WERI-Rb-1 (cell line): Measurements from ENCODE around the gene BCAR3.

ENCODE experiments used
- DNase-seq: peaks from one replicate; pipeline ENCODE4 v3.0.0-alpha.2; 2020
- H3K27ac ChIP-seq: fragments of 250-450 bp; sonication (Bioruptor Pico); 2 replicates; pipeline ENCODE4 v1.5.1; 2020; ENCODE audit warnings: mild to moderate bottlenecking, moderate library complexity
- H3K27me3 ChIP-seq: fragments of 250-450 bp; sonication (Bioruptor Pico); 2 replicates; pipeline ENCODE4 v1.5.1; 2021; ENCODE audit warnings: mild to moderate bottlenecking, low read depth, moderate library complexity; ENCODE audit not compliant: insufficient read depth, severe bottlenecking
- H3K36me3 ChIP-seq: fragments of 250-450 bp; sonication (Bioruptor Pico); 2 replicates; pipeline ENCODE4 v1.5.1; 2020; ENCODE audit warnings: mild to moderate bottlenecking, moderate library complexity
- H3K4me3 ChIP-seq: 2 replicates; pipeline ENCODE4 v1.5.1; 2011; ENCODE audit warnings: low read depth, mild to moderate bottlenecking, control low read depth, low read length
- H3K9me3 ChIP-seq: fragments of 250-450 bp; sonication (Bioruptor Pico); 2 replicates; pipeline ENCODE4 v1.5.1; 2021; ENCODE audit warnings: mild to moderate bottlenecking, moderate library complexity; ENCODE audit not compliant: severe bottlenecking
- TF ChIP-seq, protein P1 (sequence below): IDR thresholded peaks from 2 replicates; pipeline ENCODE4 v1.5.1; 2011; ENCODE audit warnings: low read depth, mild to moderate bottlenecking, control low read depth, inconsistent platforms, low read length

BCAR3 gene

DNA sequence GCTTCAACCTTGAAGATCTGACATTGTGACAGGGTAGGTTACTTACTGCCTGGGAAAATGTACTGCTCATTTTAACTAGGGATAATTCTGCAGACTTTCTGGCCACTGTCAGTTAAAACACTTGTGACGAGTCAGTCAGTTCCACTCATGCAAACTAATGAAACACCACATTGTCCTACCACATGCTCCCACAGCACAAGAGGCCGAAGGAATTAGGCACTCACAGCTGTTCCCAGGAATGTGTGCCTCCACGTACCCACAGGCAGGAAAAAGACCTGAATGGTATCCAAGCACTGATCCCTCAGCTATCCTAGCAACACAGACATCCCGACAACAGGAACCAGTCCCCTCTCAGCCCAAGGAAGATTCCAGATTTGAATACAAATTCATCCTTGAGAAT, 12.3 kb downstream of the BCAR3 start:
- no peaks in the 10 kb centered on the region for H3K36me3 ChIP-seq
- H3K27ac ChIP-seq = no peak overlapping the region
- TF ChIP-seq, protein P1, sequence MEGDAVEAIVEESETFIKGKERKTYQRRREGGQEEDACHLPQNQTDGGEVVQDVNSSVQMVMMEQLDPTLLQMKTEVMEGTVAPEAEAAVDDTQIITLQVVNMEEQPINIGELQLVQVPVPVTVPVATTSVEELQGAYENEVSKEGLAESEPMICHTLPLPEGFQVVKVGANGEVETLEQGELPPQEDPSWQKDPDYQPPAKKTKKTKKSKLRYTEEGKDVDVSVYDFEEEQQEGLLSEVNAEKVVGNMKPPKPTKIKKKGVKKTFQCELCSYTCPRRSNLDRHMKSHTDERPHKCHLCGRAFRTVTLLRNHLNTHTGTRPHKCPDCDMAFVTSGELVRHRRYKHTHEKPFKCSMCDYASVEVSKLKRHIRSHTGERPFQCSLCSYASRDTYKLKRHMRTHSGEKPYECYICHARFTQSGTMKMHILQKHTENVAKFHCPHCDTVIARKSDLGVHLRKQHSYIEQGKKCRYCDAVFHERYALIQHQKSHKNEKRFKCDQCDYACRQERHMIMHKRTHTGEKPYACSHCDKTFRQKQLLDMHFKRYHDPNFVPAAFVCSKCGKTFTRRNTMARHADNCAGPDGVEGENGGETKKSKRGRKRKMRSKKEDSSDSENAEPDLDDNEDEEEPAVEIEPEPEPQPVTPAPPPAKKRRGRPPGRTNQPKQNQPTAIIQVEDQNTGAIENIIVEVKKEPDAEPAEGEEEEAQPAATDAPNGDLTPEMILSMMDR = no peak
- no peaks in the 10 kb centered on the region for H3K27me3 ChIP-seq
- H3K4me3 ChIP-seq = no peak overlapping the region
- H3K9me3 ChIP-seq = no peaks in the 10 kb centered on the region
- DNase-seq = no peak

DNA sequence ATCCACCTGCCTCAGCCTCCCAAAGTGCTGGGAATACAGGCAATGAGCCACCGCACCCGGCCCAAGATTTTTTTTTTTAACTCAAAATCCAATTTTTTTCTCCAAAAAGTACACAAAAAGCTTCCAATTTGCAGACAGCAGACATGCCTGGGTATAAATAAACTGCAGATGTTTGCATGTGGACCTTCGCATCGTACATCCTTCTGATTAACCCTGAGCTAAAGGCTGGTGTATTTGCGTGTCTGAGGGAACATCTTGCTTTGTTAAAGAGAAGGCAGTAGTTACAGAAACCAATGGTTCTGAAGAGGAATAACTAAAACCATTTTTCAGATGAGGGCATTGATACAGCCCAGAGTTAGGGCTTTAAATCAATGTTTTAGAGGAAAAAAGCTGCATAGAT, 12.7 kb downstream of the BCAR3 start:
- H3K36me3 ChIP-seq = no peaks in the 10 kb centered on the region

DNA sequence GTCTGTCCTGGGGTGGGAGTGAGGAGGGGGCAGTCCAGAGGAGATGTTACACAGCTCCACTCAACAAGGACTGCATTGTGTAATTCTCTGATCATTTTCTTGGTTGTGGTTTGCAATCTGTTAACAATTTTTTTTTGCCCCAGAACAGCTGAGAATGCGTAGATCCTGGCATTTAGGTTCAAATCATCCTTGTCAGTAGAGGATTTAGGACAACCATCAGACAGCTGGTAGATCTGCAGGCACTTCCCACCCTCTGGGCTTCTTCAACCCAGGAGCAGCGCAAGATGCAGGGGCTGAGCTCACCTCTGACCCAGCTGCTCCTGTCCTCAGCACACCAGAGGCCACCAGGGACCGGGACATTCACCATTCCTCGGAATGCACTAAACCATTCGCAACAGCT, 13.5 kb downstream of the BCAR3 start:
- H3K4me3 ChIP-seq = no peak overlapping the region
- no peak overlapping the region for H3K27ac ChIP-seq
- no peaks in the 10 kb centered on the region for H3K36me3 ChIP-seq
- H3K27me3 ChIP-seq = no peaks in the 10 kb centered on the region
- TF ChIP-seq, protein P1 = no peak
- no peaks in the 10 kb centered on the region for H3K9me3 ChIP-seq
- no peak for DNase-seq

More for the DNA sequence above, 12.7 kb downstream of the BCAR3 start:
- H3K4me3 ChIP-seq = no peak overlapping the region
- no peaks in the 10 kb centered on the region for H3K27me3 ChIP-seq
- H3K27ac ChIP-seq = no peak overlapping the region
- no peaks in the 10 kb centered on the region for H3K9me3 ChIP-seq
- TF ChIP-seq, protein P1 = no peak
- no peak for DNase-seq

DNA sequence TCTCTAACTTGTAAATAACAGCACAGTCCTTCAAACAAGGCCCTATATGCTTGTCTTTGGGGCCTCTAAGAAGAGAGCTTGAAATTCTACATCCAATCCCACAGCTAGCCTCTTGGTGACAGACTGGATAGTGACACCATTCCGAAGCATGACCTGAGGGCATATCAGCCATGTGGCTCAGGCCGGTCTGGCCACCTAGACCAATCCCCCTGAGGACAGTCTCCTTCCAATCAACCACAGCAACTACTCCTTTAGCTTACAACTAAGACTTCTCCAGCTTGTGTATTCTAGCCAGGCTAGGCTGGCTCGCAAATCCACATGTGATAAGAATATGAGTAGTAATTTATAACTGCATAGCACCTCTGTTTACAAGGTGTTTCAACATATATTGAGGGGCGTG, 14.0 kb downstream of the BCAR3 start:
- H3K9me3 ChIP-seq = no peaks in the 10 kb centered on the region
- no peak overlapping the region for H3K27ac ChIP-seq
- H3K36me3 ChIP-seq = no peaks in the 10 kb centered on the region
- no peaks in the 10 kb centered on the region for H3K27me3 ChIP-seq
- TF ChIP-seq, protein P1 = no peak
- DNase-seq = no peak
- H3K4me3 ChIP-seq = no peak overlapping the region

DNA sequence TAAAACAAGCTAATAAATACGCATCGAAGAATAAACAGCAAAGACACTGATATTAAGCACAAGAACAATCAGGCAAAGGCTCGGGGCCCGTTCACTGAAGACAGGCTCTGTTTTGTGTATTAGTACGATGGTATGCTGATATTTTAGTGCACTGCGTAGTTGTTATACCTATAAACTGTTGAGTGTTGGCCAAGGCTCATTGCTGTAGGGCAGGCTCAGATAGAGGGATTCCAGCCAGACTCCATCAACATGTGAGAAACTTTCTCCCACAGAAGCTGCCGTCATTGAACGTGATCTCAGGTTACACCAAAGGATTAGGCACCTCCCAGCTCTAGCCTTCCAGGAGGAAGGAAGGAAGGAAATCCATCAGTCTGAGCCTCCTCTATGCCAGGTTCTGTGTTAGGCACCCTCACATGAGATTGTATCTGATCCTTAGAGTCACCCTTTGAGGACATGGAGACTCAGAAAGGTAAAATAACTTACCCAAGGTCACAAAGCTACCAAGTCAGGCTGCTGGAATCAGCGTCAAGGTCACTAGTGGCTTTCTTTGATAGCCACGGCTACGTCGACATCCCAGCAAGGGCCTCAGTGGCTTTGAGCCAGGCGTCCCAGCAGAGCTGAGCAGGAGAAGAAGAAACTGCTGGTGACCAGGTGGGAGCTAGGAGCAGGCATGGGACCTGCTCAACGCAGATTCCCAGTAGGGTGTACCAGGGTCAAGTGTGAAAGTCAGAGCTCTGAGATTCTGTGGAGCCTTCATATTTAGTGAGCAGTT, 14.8 kb downstream of the BCAR3 start:
- H3K27me3 ChIP-seq = no peaks in the 10 kb centered on the region
- no peak overlapping the region for H3K27ac ChIP-seq
- no peak overlapping the region for H3K4me3 ChIP-seq
- no peaks in the 10 kb centered on the region for H3K36me3 ChIP-seq
- no peaks in the 10 kb centered on the region for H3K9me3 ChIP-seq
- DNase-seq = no peak
- TF ChIP-seq, protein P1 = no peak

DNA sequence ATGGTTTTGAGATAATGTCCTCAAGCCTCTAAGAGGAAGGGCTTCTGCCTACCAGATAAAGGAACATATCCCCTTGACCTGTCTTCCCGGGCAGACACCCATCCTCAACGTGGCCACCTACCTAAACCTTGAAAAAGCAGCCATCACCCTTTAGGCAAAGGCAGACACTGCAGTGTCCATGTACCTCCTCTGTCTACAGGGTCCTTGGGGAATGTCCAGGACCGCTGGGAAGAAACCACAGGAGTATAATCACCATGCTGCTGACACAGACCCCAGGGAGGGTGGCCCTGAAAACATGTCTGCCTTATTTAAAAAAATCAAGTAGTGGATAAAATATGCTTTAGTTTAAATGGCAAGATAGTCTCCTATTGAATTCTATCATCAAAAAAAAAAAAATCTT, 16.6 kb downstream of the BCAR3 start:
- H3K27me3 ChIP-seq = no peaks in the 10 kb centered on the region
- H3K27ac ChIP-seq = no peak overlapping the region
- no peak for DNase-seq
- TF ChIP-seq, protein P1 = no peak
- H3K4me3 ChIP-seq = no peak overlapping the region
- H3K9me3 ChIP-seq = no peaks in the 10 kb centered on the region
- H3K36me3 ChIP-seq = no peaks in the 10 kb centered on the region
